ENCODE measurements around the gene IFITM2.
"Not testable (repeated sequence)": the region's sequence is repeated elsewhere in the genome, so short reads cannot be mapped to it uniquely, and the experiment has no call there.

IFITM2 gene

DNA sequence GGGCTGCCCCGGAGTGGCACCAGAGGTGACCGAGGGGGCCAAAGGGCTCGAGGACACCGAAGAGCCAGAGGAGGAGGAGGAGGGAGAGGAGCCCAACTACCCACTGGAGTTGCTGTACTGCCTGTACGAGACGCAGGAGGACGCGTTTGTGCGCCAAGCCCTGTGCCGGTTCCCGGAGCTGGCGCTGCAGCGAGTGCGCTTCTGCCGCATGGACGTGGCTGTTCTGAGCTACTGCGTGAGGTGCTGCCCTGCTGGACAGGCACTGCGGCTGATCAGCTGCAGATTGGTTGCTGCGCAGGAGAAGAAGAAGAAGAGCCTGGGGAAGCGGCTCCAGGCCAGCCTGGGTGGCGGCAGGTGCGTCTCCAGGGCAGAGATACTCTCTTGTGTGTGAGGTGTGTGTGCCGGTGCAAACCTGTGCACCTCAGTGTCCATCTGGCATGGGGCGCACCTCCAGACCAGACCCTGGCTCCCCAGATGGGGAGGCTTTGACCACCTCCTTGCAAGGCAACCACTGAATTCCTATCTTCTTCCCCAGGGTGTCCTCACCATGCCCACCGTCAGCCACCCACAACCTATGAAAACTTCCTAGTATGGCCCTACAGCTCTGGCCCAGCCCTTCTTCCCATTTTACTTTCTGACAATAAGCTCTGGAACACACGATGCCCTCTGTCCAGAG lies 26.0 kb upstream of the IFITM2 start:
- DNase-seq (ENCODE audit: low read depth), result no peak

DNA sequence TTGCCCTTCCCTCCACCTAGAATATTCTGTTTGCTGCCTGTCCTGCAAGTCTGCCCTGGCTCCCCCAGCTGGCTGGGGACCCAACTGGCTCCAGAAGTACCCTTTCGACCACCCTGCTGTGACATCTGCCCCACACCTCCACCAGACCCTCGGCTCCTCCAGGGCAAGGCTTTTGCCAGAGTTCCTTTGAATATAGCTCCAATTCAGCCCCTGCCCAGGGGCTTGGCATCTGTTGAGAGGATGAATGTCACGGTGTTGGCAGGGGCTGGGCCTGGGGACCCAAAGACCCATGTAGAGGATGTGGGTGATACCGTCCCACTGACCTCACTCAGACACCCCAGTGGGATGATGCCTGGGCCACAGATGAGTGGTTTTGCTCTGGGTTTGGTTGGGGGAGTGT lies 25.4 kb upstream of the IFITM2 start:
- no peak for DNase-seq (ENCODE audit: low read depth)

DNA sequence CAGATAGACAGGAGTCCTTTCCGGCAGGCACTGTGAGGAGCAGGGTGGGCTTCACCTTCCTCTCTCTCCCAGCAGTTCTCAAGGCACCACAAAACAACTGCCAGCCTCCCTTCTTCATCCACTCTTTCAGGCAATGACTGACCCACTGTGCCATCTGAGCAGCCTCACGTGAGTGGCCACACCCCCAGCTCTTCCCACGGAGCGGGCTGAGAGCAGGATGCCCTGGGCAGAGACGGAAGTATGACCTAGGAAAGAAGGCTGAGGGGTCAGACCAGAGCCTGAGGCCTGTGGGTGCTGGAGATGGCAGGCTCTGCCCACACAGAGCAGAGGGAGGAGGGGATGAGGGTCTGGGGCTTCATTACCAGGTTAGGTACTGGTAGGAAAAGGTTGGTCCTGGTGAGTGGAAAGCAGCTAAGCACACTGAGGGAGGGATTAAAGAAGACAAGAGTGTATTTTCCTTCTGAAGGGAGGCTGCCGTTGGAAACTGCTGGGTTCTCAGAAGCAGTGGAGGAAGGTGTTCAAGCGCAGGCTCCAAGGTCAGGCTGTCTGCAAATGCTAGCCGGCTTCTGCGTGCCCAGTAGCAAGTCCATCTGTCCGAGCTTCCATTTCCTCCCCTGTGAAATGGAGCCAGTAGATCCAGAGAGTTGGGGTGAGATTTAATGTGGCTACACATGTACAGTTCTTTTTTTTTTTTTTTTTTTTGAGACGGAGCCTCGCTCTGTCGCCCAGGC lies 24.8 kb upstream of the IFITM2 start:
- DNase-seq (ENCODE audit: low read depth), result no peak

DNA sequence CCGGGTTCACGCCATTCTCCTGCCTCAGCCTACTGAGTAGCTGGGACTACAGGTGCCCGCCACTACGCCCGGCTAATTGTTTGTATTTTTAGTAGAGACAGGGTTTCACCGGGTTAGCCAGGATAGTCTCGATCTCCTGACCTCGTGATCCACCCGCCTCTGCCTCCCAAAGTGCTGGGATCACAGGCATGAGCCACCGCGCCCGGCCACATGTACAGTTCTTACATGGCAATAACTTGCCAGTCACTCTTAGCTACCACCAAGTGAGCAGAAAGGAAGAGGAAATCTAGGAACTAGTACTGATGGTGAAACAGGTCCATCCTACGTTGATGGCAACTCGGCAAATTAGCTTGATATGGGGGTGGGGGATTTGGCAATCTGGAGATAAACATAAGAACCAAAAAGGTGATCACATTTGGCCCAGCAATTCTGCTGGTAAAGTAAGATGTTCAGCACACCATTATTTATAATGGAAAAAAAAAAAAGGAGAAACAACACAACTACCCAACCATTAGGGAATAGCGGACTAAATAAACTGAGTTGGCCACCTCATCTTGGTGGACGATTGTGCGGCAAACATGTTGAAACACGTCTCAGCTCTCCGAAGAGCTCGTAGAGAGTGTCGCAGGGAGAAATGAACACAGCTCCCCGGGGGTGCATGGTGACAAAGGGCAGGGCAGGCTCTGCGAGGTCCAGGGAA lies 24.1 kb upstream of the IFITM2 start:
- no peak for DNase-seq (ENCODE audit: low read depth)

DNA sequence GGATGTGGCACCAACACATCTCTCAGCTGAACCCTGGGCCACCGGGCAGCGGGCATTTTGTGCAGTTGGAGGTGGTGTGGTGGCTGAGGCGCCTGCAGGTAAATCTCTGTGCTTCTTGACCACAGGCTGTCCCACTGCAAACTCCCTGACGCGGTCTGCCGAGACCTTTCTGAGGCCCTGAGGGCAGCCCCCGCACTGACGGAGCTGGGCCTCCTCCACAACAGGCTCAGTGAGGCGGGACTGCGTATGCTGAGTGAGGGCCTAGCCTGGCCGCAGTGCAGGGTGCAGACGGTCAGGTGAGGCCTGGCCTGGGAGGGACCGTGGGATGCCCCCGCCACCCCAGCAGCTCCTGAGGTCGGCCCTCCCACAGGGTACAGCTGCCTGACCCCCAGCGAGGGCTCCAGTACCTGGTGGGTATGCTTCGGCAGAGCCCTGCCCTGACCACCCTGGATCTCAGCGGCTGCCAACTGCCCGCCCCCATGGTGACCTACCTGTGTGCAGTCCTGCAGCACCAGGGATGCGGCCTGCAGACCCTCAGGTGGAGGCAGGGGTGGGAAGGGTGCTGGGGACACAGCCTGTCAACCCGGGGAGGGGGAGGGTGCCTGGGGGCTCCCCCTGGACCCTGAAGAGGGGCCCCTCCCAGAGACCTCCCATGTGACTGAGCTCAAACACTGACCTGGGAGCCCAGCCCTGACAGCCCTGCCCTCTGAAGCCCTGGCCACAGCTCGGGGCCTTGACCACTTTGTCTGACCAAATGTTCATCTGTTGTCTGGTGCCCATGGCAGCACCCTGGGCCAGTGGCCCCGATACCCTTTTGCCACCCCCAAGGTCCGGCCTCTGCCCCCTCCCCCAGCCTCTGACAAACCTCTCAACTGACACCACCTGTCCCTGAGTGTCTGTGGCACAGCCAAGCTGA lies 23.3 kb upstream of the IFITM2 start:
- DNase-seq (ENCODE audit: low read depth), result no peak

DNA sequence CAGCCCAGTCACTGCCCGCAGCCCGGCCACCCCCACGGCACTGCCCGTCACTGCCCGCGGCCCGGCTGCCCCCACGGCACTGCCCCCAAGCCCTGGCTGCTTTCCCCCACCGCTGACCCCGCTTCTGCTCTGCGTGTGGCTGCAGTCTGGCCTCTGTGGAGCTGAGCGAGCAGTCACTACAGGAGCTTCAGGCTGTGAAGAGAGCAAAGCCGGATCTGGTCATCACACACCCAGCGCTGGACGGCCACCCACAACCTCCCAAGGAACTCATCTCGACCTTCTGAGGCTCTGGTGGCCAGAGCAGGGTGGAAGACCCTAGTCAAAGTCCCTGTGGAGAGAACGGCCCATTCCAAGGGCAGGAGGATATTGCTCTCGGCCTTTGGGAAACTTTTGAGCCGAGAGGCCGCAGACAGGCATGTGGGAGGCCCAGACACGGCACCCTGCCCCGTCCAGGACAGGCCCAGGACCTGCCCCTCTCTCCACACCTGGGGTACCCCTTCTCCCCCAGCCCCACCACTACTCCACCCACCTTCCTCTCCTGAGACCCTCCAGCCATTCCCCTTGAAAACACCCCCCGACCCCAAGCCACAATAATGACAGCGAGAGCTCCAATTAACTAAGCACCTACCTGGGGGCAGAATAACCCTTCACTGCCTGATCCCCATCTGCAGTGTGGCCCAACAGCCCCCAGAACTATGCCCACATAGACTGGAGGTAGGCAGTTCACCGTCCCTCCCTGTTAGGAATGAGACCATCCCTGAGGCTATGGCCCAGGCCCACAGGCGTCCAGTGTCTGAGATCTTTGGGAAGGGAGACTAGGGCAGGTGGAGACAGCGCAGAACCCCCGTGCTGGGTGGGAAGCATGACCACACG lies 22.4 kb upstream of the IFITM2 start:
- no peak for DNase-seq (ENCODE audit: low read depth)

DNA sequence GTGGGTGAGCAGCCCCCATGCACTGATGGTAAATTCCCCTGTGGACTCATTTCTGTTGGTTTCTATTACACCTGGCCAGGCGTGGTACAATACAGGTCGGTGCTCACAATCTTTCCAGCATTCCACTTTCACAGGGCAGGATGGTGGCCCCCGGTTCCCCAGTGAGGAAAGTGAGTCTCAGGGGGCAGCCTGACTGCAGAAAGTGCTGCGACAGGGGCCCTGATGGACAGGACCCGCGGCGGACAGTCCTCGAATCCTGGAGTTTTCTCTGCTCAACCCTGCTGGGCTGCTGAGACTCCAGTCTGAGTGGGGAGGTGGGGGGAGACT lies 21.8 kb upstream of the IFITM2 start:
- no peak for DNase-seq (ENCODE audit: low read depth)

DNA sequence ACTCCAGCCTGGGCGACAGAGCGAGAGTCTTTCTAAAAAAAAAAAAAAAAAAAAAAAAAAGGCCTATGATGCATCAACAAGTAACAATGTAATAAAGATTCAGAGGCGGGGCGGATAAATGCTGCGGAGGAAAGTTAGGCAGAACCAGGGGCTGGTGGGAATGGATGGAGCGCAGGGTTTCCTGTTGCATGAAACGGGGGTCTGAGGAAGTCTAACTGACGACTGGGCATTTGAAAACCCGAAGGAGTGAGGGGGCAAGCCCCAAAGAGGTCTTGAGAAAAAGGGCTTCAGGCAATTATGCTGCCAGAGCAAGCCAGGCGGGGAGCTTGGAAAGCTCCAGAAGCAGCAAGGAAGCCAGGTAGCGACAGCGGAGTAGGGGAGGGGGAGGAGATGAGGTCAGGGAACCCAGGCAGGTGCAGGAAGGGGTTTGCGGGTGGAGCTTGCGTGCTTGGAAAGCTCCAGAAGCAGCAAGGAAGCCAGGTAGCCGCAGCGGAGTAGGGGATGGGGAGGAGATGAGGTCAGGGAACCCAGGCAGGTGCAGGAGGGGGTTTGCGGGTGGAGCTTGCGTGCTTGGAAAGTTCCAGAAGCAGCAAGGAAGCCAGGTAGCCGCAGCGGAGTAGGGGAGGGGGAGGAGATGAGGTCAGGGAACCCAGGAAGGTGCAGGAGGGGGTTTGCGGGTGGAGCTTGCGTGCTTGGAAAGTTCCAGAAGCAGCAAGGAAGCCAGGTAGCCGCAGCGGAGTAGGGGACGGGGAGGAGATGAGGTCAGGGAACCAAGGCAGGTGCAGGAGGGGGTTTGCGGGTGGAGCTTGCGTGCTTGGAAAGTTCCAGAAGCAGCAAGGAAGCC lies 20.4 kb upstream of the IFITM2 start:
- not testable (repeated sequence) for DNase-seq (ENCODE audit: low read depth)

DNA sequence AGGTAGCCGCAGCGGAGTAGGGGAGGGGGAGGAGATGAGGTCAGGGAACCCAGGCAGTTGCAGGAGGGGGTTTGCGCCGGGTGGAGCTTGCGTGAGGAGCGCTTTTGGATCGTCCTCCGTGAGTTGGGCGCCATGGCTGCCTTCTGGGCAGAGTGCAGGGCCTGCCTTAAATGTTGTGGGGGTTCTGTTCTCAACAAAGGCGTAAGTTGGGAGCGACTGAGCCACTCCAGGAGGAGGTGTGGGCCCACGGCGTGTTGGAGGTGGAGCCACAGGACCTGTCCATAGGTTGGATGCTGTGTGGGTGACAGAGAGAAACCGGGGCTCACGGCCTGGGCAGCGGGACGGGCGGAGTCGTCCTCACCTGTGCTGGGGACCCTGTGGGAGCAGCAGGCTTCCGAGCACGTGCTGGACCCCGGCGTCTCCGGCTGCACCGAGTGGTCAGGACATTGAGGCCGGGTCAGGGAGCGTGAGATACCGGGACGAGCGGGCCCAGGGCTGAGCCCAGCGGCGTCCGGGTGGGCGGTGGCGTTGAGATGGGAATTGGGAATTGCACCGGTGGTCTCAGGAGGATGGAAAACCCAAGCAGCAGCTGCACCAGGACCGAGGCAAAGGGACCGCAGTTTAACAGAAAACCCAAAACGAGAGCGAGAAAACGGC lies 19.7 kb upstream of the IFITM2 start:
- no peak for DNase-seq (ENCODE audit: low read depth)

DNA sequence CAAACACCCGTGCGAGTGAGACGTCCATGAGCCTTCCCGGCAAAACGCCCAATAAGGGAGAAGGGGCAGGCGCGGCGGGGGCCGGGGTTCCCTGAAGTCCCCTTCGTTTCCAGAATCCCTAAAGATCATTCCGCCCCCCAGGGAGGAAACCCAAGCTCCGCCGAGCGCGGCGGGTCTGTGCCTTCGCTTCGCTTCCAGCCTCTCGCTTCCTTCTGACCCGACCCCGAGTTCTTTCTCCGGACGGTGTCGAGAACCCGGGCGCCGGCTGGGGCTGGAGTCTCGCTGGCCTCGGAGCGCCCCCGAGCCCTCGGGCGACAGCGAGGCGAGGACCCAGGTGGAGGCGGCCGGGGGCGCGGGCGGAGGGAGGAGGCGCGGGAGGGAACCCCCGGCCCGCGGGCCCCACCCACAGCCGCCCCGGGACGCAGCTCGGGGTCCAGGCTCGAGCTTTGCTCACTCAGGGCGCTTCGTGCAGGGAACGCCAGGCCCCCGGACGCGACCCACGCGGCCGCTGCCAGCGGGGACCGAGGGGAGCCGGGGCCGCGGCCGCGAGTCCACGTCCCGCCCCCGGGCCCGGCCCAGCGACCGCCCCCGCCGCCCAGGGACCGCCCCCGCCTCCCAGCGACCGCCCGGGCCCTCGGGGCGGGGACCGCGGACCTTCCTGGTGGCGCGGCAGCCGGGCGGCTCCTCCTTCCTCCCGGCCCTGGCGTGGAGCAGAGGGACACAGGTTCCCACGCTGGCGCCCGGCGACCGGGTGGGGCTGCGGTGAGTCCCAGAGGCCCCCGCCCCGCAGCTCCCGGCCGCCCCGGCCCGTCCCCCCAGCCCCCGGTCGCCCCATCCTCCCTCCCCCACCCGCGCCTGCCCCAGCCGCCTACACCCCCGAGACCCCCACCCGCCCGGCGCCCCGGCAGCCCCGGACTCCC lies 18.9 kb upstream of the IFITM2 start, which contains the start of gene PGGHG:
Gene PGGHG (plus strand): TSS at position 649 of the 920 bp plus-strand sequence. CDS start 691 bp downstream, outside the sequence.
- peak; percentile 76 for DNase-seq (ENCODE audit: low read depth)

DNA sequence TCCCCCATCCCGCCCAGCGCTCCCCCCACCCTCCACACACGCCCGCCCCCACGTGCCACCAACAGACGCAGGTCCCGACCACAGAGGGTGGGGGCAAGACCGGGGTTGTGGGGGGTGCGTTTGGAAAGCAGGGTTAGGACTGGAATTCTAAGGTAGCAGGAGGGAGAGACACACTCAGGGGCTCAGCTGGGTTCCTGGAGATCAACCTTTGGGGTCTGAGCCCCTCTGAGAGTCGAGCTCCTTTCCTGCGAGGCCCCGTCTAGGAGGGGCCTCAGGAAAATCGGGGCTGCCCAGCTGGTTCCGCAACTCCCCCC lies 18.3 kb upstream of the IFITM2 start:
- no peak for DNase-seq (ENCODE audit: low read depth)

DNA sequence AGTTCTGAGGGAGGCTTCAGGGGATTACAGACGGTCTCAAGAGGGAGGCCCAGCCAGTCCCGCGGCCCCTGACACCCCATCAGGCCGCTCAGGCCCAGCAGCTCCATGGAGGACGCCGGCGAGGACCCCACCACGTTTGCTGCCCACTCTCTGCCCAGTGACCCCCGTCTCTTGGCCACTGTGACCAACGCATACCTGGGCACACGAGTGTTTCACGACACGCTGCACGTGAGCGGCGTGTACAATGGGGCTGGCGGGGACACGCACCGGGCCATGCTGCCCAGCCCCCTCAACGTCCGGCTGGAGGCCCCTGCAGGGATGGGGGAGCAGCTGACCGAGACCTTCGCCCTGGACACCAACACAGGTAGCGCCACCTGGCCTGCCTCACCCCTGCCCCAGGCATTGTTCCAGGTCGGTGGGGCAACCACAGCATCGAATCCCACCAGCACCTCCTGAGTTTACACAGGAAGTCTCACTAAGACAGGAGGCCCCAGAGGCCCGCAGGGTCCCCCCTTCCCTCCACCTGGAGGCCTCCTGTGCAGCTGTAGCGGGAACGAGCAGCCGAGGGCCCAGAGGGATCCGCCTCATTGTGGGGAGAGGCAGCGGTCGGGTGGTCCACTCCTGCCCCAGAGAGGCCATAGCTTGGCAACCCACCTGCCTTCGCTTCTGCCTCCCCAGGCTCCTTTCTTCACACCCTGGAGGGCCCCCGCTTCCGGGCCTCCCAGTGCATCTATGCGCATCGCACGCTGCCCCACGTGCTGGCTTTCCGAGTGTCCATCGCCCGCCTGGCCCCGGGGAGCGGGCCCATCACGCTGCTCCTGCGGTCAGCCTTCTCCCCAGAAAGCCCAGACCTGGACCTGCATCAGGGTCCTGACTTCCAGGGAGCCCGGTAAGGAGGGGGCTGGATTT lies 17.6 kb upstream of the IFITM2 start:
- DNase-seq (ENCODE audit: low read depth), result no peak

DNA sequence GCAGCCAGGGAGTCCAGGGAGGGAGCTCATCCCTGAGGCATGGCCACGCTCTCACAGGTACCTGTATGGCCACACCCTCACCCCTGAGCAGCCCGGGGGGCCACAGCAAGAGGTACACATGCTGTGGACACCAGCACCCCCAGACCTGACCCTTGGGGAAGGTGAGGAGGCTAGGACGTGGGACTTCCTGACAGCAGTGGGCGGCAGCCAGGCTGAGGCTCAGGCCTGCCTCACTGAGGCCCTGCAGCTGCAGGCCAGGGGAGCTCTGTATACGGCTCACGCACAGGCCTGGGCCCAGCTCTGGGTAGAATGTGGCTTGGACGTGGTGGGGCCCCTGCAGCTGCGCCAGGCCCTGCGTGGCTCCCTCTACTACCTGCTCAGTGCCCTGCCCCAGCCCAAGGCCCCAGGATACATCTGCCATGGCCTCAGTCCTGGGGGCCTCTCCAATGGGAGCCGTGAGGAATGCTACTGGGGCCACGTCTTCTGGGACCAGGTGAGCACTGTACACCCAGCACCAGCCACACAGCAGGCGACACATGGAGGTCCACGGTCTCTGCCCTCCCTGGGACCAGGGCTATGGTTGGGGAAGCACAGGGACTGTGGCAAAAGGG lies 16.9 kb upstream of the IFITM2 start:
- DNase-seq (ENCODE audit: low read depth), result no peak

DNA sequence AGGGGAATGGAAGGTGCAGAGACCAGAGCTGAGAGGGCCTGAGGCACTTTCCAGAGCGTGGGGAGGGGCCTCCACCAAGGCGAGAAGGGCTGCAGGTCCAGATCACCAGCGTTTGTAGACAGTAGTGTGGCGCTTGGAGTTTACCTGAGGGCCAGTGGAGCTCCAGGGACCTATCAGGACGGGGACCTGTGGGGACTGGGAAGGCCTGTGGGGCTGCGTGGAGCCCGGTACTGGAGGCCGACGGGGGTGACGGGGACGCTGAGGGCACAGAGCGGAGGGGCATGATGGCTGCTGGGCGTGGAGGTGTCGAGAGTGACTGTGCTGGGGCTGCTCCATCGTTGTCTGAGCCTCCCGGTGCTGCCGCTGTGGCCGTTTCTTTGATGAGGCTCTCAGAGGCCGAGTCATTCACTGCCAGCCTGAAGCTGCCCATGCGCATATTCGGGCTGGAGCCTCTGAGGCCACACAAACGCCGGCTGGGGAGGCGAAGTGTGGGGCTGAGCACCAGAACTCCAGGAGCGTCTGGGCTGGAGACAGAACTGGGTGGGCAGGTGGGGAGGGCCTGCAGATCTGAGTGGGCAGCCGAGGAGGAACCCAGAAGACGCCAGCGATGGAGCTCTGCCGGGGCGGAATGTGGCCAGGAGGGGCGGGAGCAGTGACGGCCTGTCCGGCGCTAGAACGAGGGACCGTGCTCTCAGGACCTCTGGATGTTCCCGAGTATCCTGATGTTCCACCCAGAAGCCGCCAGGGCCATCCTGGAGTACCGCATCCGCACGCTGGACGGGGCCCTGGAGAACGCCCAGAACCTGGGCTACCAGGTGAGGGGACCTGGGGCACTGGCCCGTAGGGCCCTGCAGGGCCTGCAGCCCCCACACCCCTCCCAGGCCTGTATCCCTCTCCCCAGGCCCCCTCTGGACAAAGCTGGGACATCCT lies 16.1 kb upstream of the IFITM2 start:
- no peak for DNase-seq (ENCODE audit: low read depth)

DNA sequence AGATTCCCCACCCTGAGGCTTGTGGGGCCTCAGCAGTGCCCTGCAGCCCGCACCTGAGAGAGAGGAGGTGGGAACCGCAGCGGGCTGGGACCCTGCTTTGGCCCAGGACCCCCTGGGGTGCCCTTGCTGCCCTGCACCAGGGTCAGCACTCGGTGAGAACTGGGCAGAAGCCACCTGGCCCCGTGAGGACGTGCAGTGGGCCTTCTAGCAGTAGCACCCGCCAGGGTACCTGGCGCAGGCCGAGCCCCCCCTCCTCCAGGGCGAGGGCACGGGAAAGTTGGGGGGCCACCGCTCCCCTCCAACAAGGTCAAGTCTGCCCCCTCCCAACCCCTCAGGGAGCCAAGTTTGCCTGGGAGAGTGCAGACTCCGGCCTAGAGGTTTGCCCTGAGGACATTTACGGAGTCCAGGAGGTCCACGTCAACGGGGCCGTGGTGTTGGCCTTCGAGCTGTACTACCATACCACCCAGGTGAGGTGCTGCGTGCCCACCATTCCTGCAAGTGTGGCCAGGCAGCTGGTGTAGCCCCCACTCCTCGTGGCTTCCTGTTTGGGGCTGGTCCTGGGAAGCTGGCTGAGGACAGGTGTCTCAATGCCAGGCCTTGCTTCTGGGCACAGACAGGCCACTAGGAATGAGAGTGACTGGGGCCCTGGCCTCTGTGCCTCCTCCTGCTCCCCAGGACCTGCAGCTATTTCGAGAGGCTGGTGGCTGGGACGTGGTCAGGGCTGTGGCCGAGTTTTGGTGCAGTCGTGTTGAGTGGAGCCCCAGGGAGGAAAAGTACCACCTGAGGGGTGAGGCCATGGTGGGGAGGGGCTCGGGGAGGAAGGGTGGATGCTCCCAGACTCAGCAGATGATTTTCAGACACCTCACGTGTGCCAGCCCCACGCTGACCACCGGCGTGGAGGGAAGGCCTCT lies 15.2 kb upstream of the IFITM2 start:
- DNase-seq (ENCODE audit: low read depth), result no peak
